GM23338 (cell line): ENCODE data around the gene ZNF446. TPM values are rescaled to one million over a fixed set of nuclear protein-coding genes. Genes with fewer than 3 reads are reported as not detected.

Experiments used
- ATAC-seq: fragments of 200-7000 bp; cut with Tn5 transposase; 3 replicates; pipeline ENCODE4 v1.9.1; 2020
- DNase-seq: peaks from one replicate; pipeline ENCODE4 v3.0.0-alpha.2; 2015; ENCODE audit warnings: low spot score
- H2AFZ ChIP-seq: fragments of 200-600 bp; sonication (generic); 2 replicates; pipeline ENCODE4 v1.8.0; 2016; ENCODE audit warnings: antibody characterized with exemption, mild to moderate bottlenecking, moderate library complexity
- H3F3A ChIP-seq: fragments of 200-600 bp; sonication (generic); replicated peaks from 2 replicates; pipeline ENCODE4 v1.8.0; 2017; ENCODE audit warnings: antibody characterized with exemption, mixed run types, low read depth
- H3K27ac ChIP-seq: fragments of 200-600 bp; sonication (generic); 2 replicates; pipeline ENCODE4 v1.6.1; 2016; ENCODE audit warnings: low read depth
- H3K27me3 ChIP-seq: fragments of 200-600 bp; sonication (generic); 2 replicates; pipeline ENCODE4 v1.8.0; 2016; ENCODE audit warnings: mild to moderate bottlenecking, mixed run types, moderate library complexity; ENCODE audit not compliant: insufficient read depth
- H3K36me3 ChIP-seq: fragments of 200-600 bp; sonication (generic); 2 replicates; pipeline ENCODE4 v1.8.0; 2016; ENCODE audit warnings: mild to moderate bottlenecking; ENCODE audit not compliant: insufficient read depth
- H3K4me1 ChIP-seq: fragments of 200-600 bp; sonication (generic); 2 replicates; pipeline ENCODE4 v1.8.0; 2016; ENCODE audit warnings: mild to moderate bottlenecking, moderate library complexity; ENCODE audit not compliant: insufficient read depth
- H3K4me2 ChIP-seq: fragments of 200-600 bp; sonication (generic); 2 replicates; pipeline ENCODE4 v1.7.1; 2017; ENCODE audit warnings: mixed run types
- H3K4me3 ChIP-seq: fragments of 200-600 bp; sonication (generic); 2 replicates; pipeline ENCODE4 v1.6.1; 2016; ENCODE audit warnings: mixed run types
- H3K79me2 ChIP-seq: fragments of 200-600 bp; sonication (generic); replicated peaks from 2 replicates; pipeline ENCODE4 v1.8.0; 2017; ENCODE audit warnings: mild to moderate bottlenecking; ENCODE audit not compliant: insufficient read depth
- H3K9me2 ChIP-seq: fragments of 200-600 bp; sonication (generic); 2 replicates; pipeline ENCODE4 v1.8.0; 2017; ENCODE audit not compliant: insufficient read depth
- H4K20me1 ChIP-seq: fragments of 200-600 bp; sonication (generic); replicated peaks from 2 replicates; pipeline ENCODE4 v1.8.0; 2017; ENCODE audit warnings: mild to moderate bottlenecking; ENCODE audit not compliant: insufficient read depth
- H3K27ac Mint-ChIP-seq: 2 replicates; pipeline ENCODE4 v1.8.0; 2020; ENCODE audit warnings: inconsistent platforms, mild to moderate bottlenecking, moderate library complexity, mixed read lengths
- H3K27me3 Mint-ChIP-seq: 3 replicates; pipeline ENCODE4 v1.8.0; 2022; ENCODE audit warnings: low read depth, mild to moderate bottlenecking, moderate library complexity, mixed read lengths, inconsistent platforms; ENCODE audit not compliant: insufficient read depth, poor library complexity
- H3K36me3 Mint-ChIP-seq: 3 replicates; pipeline ENCODE4 v1.8.0; 2021; ENCODE audit warnings: low read depth, mild to moderate bottlenecking, inconsistent platforms, moderate library complexity, mixed read lengths
- H3K4me1 Mint-ChIP-seq: 3 replicates; pipeline ENCODE4 v1.8.0; 2020; ENCODE audit warnings: mild to moderate bottlenecking, inconsistent platforms, mixed read lengths
- H3K4me3 Mint-ChIP-seq: 3 replicates; pipeline ENCODE4 v1.8.0; 2021; ENCODE audit warnings: moderate library complexity, mild to moderate bottlenecking, inconsistent platforms, mixed read lengths
- H3K9me3 Mint-ChIP-seq: 3 replicates; pipeline ENCODE4 v1.8.0; 2020; ENCODE audit warnings: moderate library complexity, mild to moderate bottlenecking, inconsistent platforms, mixed read lengths
- CREB1 ChIP-seq: fragments of 250-450 bp; sonication (Bioruptor Pico); IDR thresholded peaks from 2 replicates; pipeline ENCODE4 v1.5.0; 2020; ENCODE audit warnings: low read depth, mild to moderate bottlenecking, moderate library complexity
- EZH2 ChIP-seq: fragments of 200-600 bp; sonication (generic); IDR thresholded peaks from one replicate; pipeline ENCODE4 v1.8.0; 2017; ENCODE audit warnings: antibody characterized with exemption, mild to moderate bottlenecking, low read depth; ENCODE audit not compliant: unreplicated experiment
- EZH2phosphoT487 ChIP-seq: fragments of 200-600 bp; sonication (generic); IDR thresholded peaks from one replicate; pipeline ENCODE4 v1.8.1; 2018; ENCODE audit warnings: antibody characterized with exemption; ENCODE audit not compliant: unreplicated experiment
- NANOG ChIP-seq: IDR thresholded peaks from 2 replicates; pipeline ENCODE4 v1.6.1; 2016; ENCODE audit warnings: antibody characterized with exemption, borderline replicate concordance
- POLR2AphosphoS5 ChIP-seq: IDR thresholded peaks from 2 replicates; pipeline ENCODE4 v1.6.1; 2016; ENCODE audit warnings: antibody characterized with exemption, low read depth
- STAT1 ChIP-seq: IDR thresholded peaks from one replicate; pipeline ENCODE4 v1.6.1; 2016; ENCODE audit warnings: antibody characterized with exemption; ENCODE audit not compliant: unreplicated experiment
- ZNF114 ChIP-seq: fragments of 250-450 bp; sonication (Bioruptor Pico); IDR thresholded peaks from 2 replicates; pipeline ENCODE4 v1.5.0; 2020; ENCODE audit warnings: mild to moderate bottlenecking, moderate library complexity
- polyA plus RNA-seq: library from polyadenylated mRNA; unstranded; fragments of >200 nt; fragmentation: Nextera tagmentation; extraction: Ambion mirVana; gene quantifications from 2 replicates; pipeline ENCODE4 v1.2.1, GENCODE V29; 2016
- total RNA-seq: library from RNA; depleted of rRNA; stranded (reverse); fragments of >200 nt; shearing (Covaris generic); gene quantifications from 2 replicates; pipeline ENCODE4 v1.2.3, GENCODE V29; 2014
- TF ChIP-seq, protein P1 (sequence below): IDR thresholded peaks from 2 replicates; pipeline ENCODE4 v1.6.1; 2016; ENCODE audit warnings: antibody characterized with exemption
- TF ChIP-seq, protein P2 (sequence below): fragments of 250-450 bp; sonication (Bioruptor Pico); IDR thresholded peaks from 2 replicates; pipeline ENCODE4 v1.5.0; 2020; ENCODE audit warnings: mild to moderate bottlenecking, moderate library complexity
- TF ChIP-seq, protein P3 (sequence below): IDR thresholded peaks from one replicate; pipeline ENCODE4 v1.6.1; 2018; ENCODE audit warnings: antibody characterized with exemption; ENCODE audit not compliant: unreplicated experiment
- TF ChIP-seq, protein P4 (sequence below), 2 experiments: fragments of 200-600 bp in 1 of 2; sonication (generic) in 1 of 2; conservative IDR thresholded peaks; 2 replicates each; pipeline versions ENCODE4 v1.5.1 to v1.6.1; 2016 to 2017; ENCODE audit warnings: antibody characterized with exemption in 2 of 2, low read depth in 2 of 2, mild to moderate bottlenecking in 2 of 2, moderate library complexity in 1 of 2

Gene ZNF446
- total and polyA plus RNA-seq, 2 experiments from 2014 or later: 2.1 to 5.6 TPM

DNA sequence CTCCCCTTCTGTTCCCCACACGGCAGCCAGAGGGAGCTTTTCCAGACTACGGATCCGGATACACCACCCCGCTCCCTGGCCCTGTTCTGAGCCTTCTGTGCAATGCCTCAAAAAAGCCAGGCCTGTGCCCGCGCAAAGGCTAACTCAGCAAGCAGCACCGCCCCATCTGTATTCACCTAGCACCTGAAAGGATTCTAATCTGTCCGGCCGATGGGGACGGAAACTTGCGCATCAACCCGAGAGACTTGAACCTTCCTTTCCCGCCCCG, 42.9 kb downstream of the ZNF446 start:
- Histone ChIP-seq H3K27me3 (no peaks in the 10 kb centered on the region), H3K9me2 (no peaks in the 10 kb centered on the region), H3K27ac (peak overlapping the region; percentile 97), H3K4me3 (peak overlapping the region; percentile 94), H3K79me2 (peaks cover 11% of the 10 kb centered on the region; the same call in 1 of the 2 replicates), H4K20me1 (no peaks in the 10 kb centered on the region), H3K4me1 (peaks cover 36% of the 10 kb centered on the region), H3K36me3 (no peaks in the 10 kb centered on the region), H3K4me2 (peak overlapping the region; percentile 85), H3F3A (peaks cover 31% of the 10 kb centered on the region), H2AFZ (peak overlapping the region; percentile 88; the same call in 1 of the 2 replicates)
- H3K27me3 Mint-ChIP-seq: peaks cover 39% of the 10 kb centered on the region
- TF ChIP-seq, protein P1, sequence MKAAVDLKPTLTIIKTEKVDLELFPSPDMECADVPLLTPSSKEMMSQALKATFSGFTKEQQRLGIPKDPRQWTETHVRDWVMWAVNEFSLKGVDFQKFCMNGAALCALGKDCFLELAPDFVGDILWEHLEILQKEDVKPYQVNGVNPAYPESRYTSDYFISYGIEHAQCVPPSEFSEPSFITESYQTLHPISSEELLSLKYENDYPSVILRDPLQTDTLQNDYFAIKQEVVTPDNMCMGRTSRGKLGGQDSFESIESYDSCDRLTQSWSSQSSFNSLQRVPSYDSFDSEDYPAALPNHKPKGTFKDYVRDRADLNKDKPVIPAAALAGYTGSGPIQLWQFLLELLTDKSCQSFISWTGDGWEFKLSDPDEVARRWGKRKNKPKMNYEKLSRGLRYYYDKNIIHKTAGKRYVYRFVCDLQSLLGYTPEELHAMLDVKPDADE: no peak
- TF ChIP-seq STAT1 (no peak), NANOG (no peak), EZH2phosphoT487 (no peak), ZNF114 (CRISPR knock-in tag) (no peak), POLR2AphosphoS5 (peak; percentile 27; the same call in 1 of the 2 replicates), EZH2 (no peak), CREB1 (no peak)
- TF ChIP-seq, protein P2, sequence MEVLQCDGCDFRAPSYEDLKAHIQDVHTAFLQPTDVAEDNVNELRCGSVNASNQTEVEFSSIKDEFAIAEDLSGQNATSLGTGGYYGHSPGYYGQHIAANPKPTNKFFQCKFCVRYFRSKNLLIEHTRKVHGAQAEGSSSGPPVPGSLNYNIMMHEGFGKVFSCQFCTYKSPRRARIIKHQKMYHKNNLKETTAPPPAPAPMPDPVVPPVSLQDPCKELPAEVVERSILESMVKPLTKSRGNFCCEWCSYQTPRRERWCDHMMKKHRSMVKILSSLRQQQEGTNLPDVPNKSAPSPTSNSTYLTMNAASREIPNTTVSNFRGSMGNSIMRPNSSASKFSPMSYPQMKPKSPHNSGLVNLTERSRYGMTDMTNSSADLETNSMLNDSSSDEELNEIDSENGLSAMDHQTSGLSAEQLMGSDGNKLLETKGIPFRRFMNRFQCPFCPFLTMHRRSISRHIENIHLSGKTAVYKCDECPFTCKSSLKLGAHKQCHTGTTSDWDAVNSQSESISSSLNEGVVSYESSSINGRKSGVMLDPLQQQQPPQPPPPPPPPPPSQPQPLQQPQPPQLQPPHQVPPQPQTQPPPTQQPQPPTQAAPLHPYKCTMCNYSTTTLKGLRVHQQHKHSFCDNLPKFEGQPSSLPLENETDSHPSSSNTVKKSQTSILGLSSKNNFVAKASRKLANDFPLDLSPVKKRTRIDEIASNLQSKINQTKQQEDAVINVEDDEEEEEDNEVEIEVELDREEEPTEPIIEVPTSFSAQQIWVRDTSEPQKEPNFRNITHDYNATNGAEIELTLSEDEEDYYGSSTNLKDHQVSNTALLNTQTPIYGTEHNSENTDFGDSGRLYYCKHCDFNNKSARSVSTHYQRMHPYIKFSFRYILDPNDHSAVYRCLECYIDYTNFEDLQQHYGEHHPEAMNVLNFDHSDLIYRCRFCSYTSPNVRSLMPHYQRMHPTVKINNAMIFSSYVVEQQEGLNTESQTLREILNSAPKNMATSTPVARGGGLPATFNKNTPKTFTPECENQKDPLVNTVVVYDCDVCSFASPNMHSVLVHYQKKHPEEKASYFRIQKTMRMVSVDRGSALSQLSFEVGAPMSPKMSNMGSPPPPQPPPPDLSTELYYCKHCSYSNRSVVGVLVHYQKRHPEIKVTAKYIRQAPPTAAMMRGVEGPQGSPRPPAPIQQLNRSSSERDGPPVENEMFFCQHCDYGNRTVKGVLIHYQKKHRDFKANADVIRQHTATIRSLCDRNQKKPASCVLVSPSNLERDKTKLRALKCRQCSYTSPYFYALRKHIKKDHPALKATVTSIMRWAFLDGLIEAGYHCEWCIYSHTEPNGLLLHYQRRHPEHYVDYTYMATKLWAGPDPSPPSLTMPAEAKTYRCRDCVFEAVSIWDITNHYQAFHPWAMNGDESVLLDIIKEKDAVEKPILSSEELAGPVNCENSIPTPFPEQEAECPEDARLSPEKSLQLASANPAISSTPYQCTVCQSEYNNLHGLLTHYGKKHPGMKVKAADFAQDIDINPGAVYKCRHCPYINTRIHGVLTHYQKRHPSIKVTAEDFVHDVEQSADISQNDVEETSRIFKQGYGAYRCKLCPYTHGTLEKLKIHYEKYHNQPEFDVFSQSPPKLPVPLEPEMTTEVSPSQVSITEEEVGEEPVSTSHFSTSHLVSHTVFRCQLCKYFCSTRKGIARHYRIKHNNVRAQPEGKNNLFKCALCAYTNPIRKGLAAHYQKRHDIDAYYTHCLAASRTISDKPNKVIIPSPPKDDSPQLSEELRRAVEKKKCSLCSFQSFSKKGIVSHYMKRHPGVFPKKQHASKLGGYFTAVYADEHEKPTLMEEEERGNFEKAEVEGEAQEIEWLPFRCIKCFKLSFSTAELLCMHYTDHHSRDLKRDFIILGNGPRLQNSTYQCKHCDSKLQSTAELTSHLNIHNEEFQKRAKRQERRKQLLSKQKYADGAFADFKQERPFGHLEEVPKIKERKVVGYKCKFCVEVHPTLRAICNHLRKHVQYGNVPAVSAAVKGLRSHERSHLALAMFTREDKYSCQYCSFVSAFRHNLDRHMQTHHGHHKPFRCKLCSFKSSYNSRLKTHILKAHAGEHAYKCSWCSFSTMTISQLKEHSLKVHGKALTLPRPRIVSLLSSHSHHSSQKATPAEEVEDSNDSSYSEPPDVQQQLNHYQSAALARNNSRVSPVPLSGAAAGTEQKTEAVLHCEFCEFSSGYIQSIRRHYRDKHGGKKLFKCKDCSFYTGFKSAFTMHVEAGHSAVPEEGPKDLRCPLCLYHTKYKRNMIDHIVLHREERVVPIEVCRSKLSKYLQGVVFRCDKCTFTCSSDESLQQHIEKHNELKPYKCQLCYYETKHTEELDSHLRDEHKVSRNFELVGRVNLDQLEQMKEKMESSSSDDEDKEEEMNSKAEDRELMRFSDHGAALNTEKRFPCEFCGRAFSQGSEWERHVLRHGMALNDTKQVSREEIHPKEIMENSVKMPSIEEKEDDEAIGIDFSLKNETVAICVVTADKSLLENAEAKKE: no peak
- TF ChIP-seq, protein P3, sequence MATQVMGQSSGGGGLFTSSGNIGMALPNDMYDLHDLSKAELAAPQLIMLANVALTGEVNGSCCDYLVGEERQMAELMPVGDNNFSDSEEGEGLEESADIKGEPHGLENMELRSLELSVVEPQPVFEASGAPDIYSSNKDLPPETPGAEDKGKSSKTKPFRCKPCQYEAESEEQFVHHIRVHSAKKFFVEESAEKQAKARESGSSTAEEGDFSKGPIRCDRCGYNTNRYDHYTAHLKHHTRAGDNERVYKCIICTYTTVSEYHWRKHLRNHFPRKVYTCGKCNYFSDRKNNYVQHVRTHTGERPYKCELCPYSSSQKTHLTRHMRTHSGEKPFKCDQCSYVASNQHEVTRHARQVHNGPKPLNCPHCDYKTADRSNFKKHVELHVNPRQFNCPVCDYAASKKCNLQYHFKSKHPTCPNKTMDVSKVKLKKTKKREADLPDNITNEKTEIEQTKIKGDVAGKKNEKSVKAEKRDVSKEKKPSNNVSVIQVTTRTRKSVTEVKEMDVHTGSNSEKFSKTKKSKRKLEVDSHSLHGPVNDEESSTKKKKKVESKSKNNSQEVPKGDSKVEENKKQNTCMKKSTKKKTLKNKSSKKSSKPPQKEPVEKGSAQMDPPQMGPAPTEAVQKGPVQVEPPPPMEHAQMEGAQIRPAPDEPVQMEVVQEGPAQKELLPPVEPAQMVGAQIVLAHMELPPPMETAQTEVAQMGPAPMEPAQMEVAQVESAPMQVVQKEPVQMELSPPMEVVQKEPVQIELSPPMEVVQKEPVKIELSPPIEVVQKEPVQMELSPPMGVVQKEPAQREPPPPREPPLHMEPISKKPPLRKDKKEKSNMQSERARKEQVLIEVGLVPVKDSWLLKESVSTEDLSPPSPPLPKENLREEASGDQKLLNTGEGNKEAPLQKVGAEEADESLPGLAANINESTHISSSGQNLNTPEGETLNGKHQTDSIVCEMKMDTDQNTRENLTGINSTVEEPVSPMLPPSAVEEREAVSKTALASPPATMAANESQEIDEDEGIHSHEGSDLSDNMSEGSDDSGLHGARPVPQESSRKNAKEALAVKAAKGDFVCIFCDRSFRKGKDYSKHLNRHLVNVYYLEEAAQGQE: no peak
- TF ChIP-seq, protein P4, sequence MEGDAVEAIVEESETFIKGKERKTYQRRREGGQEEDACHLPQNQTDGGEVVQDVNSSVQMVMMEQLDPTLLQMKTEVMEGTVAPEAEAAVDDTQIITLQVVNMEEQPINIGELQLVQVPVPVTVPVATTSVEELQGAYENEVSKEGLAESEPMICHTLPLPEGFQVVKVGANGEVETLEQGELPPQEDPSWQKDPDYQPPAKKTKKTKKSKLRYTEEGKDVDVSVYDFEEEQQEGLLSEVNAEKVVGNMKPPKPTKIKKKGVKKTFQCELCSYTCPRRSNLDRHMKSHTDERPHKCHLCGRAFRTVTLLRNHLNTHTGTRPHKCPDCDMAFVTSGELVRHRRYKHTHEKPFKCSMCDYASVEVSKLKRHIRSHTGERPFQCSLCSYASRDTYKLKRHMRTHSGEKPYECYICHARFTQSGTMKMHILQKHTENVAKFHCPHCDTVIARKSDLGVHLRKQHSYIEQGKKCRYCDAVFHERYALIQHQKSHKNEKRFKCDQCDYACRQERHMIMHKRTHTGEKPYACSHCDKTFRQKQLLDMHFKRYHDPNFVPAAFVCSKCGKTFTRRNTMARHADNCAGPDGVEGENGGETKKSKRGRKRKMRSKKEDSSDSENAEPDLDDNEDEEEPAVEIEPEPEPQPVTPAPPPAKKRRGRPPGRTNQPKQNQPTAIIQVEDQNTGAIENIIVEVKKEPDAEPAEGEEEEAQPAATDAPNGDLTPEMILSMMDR (conservative IDR thresholded peaks at IDR 0.05; ENCODE audit: low read depth in 2 of 2): peak; percentile 56 to 78
- H3K36me3 Mint-ChIP-seq: peaks cover 20% of the 10 kb centered on the region
- H3K9me3 Mint-ChIP-seq: no peaks in the 10 kb centered on the region; the same call in 2 of the 3 replicates
- peak; percentile 92 for DNase-seq
- ATAC-seq: peak; percentile 49
- peaks cover 49% of the 10 kb centered on the region for H3K4me1 Mint-ChIP-seq
- peak overlapping the region; percentile 98 for H3K27ac Mint-ChIP-seq
- H3K4me3 Mint-ChIP-seq: peak overlapping the region; percentile 86
